ENCODE measurements around the gene PFN3.

GRCh38 chr5:177365845-177366527, 34.5 kb downstream of the PFN3 start:
- TF ChIP-seq NFIC (IDR thresholded peaks at IDR 0.05; ENCODE audit: borderline replicate concordance): no peak
- TF ChIP-seq SIN3A (IDR thresholded peaks at IDR 0.05; ENCODE audit: borderline replicate concordance, low read depth, low read length): no peak
- TF ChIP-seq EP300 (IDR thresholded peaks at IDR 0.05; ENCODE audit: borderline replicate concordance in 1 of 2, low read depth in 1 of 2, low read length in 1 of 2): no peak
- no peak for TF ChIP-seq GABPA (IDR thresholded peaks at IDR 0.05; ENCODE audit: low read depth)
- TF ChIP-seq, protein P1, sequence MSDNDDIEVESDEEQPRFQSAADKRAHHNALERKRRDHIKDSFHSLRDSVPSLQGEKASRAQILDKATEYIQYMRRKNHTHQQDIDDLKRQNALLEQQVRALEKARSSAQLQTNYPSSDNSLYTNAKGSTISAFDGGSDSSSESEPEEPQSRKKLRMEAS (IDR thresholded peaks at IDR 0.05; ENCODE audit: low read depth): no peak
- TF ChIP-seq, protein P2, sequence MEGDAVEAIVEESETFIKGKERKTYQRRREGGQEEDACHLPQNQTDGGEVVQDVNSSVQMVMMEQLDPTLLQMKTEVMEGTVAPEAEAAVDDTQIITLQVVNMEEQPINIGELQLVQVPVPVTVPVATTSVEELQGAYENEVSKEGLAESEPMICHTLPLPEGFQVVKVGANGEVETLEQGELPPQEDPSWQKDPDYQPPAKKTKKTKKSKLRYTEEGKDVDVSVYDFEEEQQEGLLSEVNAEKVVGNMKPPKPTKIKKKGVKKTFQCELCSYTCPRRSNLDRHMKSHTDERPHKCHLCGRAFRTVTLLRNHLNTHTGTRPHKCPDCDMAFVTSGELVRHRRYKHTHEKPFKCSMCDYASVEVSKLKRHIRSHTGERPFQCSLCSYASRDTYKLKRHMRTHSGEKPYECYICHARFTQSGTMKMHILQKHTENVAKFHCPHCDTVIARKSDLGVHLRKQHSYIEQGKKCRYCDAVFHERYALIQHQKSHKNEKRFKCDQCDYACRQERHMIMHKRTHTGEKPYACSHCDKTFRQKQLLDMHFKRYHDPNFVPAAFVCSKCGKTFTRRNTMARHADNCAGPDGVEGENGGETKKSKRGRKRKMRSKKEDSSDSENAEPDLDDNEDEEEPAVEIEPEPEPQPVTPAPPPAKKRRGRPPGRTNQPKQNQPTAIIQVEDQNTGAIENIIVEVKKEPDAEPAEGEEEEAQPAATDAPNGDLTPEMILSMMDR (IDR thresholded peaks at IDR 0.05): no peak
- no peak for TF ChIP-seq POLR2AphosphoS5 (IDR thresholded peaks at IDR 0.05; ENCODE audit: low read depth, low read length)
- TF ChIP-seq RFX5 (IDR thresholded peaks at IDR 0.05; ENCODE audit: low read length): no peak
- no peak for TF ChIP-seq JUND (IDR thresholded peaks at IDR 0.05)
